GM12892 (cell line): ENCODE results near the gene PRM1.

Source experiments
- POLR2A ChIP-seq: IDR thresholded peaks from 2 replicates; pipeline ENCODE4 v1.6.1; 2011; ENCODE audit warnings: low read depth, low read length, control low read depth
- POLR2AphosphoS5 ChIP-seq: IDR thresholded peaks from 2 replicates; pipeline ENCODE4 v1.6.1; 2011; ENCODE audit warnings: low read depth, low read length, control low read depth
- TAF1 ChIP-seq: IDR thresholded peaks from 2 replicates; pipeline ENCODE4 v1.6.1; 2011; ENCODE audit warnings: low read depth, mild to moderate bottlenecking, control low read depth, low read length, borderline replicate concordance

- TF ChIP-seq POLR2AphosphoS5 (no peak), POLR2A (no peak), TAF1 (no peak)
Observed at GRCh38 chr16:11310997-11311561, 29.9 kb upstream of the PRM1 start.
